HAP-1 (cell line): Measurements from ENCODE around the gene DMTF1.
"Not testable (repeated sequence)": the region's sequence is repeated elsewhere in the genome, so short reads cannot be mapped to it uniquely, and the experiment has no call there.

Experiments used
- DNase-seq, 2 experiments: peaks; one replicate each; pipeline ENCODE4 v3.0.0-alpha.2; 2016 to 2020; ENCODE audit warnings: low spot score in 2 of 2
- H3K27me3 ChIP-seq: fragments of 250-450 bp; sonication (Bioruptor Pico); 2 replicates; pipeline ENCODE4 v1.5.1; 2020; ENCODE audit warnings: low read depth, mild to moderate bottlenecking, moderate library complexity
- H3K36me3 ChIP-seq: fragments of 250-450 bp; sonication (Bioruptor Pico); replicated peaks from 2 replicates; pipeline ENCODE4 v1.5.1; 2020; ENCODE audit warnings: mild to moderate bottlenecking
- H3K4me1 ChIP-seq: fragments of 250-450 bp; sonication (Bioruptor Pico); 2 replicates; pipeline ENCODE4 v1.5.1; 2020; ENCODE audit warnings: mild to moderate bottlenecking
- H3K4me3 ChIP-seq: fragments of 250-450 bp; sonication (Bioruptor Pico); 2 replicates; pipeline ENCODE4 v1.5.1; 2020; ENCODE audit warnings: mild to moderate bottlenecking, moderate library complexity
- H3K9me3 ChIP-seq: fragments of 250-450 bp; sonication (Bioruptor Pico); 2 replicates; pipeline ENCODE4 v1.5.1; 2020; ENCODE audit warnings: mild to moderate bottlenecking, moderate library complexity
- in situ Hi-C: fragments of 300-500 bp; cut with MboI; formaldehyde crosslinking; loops from 3 replicates; pipeline ENCODE4 v1.14.3; 2020; ENCODE audit warnings: low sequenced_read_pairs, inconsistent platforms, mixed read lengths

The DMTF1 gene

GRCh38 chr7:87188930-87189329 is 36.7 kb downstream of the DMTF1 start:
- no peak overlapping the region for H3K4me3 ChIP-seq
- peaks cover 97% of the 10 kb centered on the region for H3K36me3 ChIP-seq
- DNase-seq, result no peak
- no peaks in the 10 kb centered on the region for H3K4me1 ChIP-seq
- in situ Hi-C loops, result no loop called here
- no peaks in the 10 kb centered on the region for H3K9me3 ChIP-seq
- H3K27me3 ChIP-seq, result no peaks in the 10 kb centered on the region

- Histone ChIP-seq H3K4me3 (no peak overlapping the region), H3K4me1 (no peaks in the 10 kb centered on the region), H3K36me3 (peaks cover 99% of the 10 kb centered on the region), H3K27me3 (no peaks in the 10 kb centered on the region), H3K9me3 (no peaks in the 10 kb centered on the region)
- DNase-seq, result no peak
- in situ Hi-C loops, result no loop called here
Observed at GRCh38 chr7:87190783-87191182, 38.5 kb downstream of the DMTF1 start.

GRCh38 chr7:87192784-87193487 is 40.7 kb downstream of the DMTF1 start:
- no peak for DNase-seq
- in situ Hi-C loops, result no loop called here
- Histone ChIP-seq H3K4me1 (no peaks in the 10 kb centered on the region; the same call in 1 of the 2 replicates), H3K36me3 (peaks cover 98% of the 10 kb centered on the region), H3K4me3 (no peak overlapping the region), H3K9me3 (no peaks in the 10 kb centered on the region), H3K27me3 (no peaks in the 10 kb centered on the region)

GRCh38 chr7:87193912-87194311 is 41.7 kb downstream of the DMTF1 start:
- Histone ChIP-seq H3K4me3 (no peak overlapping the region), H3K27me3 (no peaks in the 10 kb centered on the region), H3K4me1 (no peaks in the 10 kb centered on the region; the same call in 1 of the 2 replicates), H3K36me3 (peaks cover 98% of the 10 kb centered on the region), H3K9me3 (no peaks in the 10 kb centered on the region)
- no peak for DNase-seq
- in situ Hi-C loops, result no loop called here

- no peaks in the 10 kb centered on the region; the same call in 1 of the 2 replicates for H3K4me1 ChIP-seq
- in situ Hi-C loops, result no loop called here
- no peaks in the 10 kb centered on the region for H3K27me3 ChIP-seq
- DNase-seq, result no peak
- H3K4me3 ChIP-seq, result no peak overlapping the region
- H3K9me3 ChIP-seq, result peaks cover 3% of the 10 kb centered on the region; the same call in 1 of the 2 replicates
- H3K36me3 ChIP-seq, result peaks cover 82% of the 10 kb centered on the region
Observed at GRCh38 chr7:87199241-87199640, 47.0 kb downstream of the DMTF1 start.

- Histone ChIP-seq H3K4me1 (no peaks in the 10 kb centered on the region; the same call in 1 of the 2 replicates), H3K9me3 (peaks cover 9% of the 10 kb centered on the region), H3K4me3 (no peak overlapping the region), H3K36me3 (peaks cover 76% of the 10 kb centered on the region), H3K27me3 (no peaks in the 10 kb centered on the region)
- no peak for DNase-seq
- in situ Hi-C loops, result no loop called here
Observed at GRCh38 chr7:87199700-87200450, 47.6 kb downstream of the DMTF1 start.

GRCh38 chr7:87202208-87202607 is 50.0 kb downstream of the DMTF1 start:
- in situ Hi-C loops, result no loop called here
- Histone ChIP-seq H3K27me3 (no peaks in the 10 kb centered on the region), H3K4me3 (no peak overlapping the region), H3K4me1 (no peaks in the 10 kb centered on the region), H3K9me3 (peaks cover 22% of the 10 kb centered on the region), H3K36me3 (peaks cover 53% of the 10 kb centered on the region)
- no peak for DNase-seq

GRCh38 chr7:87202705-87203104 is 50.5 kb downstream of the DMTF1 start:
- Histone ChIP-seq H3K36me3 (peaks cover 49% of the 10 kb centered on the region), H3K9me3 (peaks cover 22% of the 10 kb centered on the region), H3K27me3 (no peaks in the 10 kb centered on the region), H3K4me1 (no peaks in the 10 kb centered on the region), H3K4me3 (no peak overlapping the region)
- in situ Hi-C loops, result no loop called here
- no peak for DNase-seq

- H3K4me1 ChIP-seq, H3K4me3 ChIP-seq, in situ Hi-C loops, H3K27me3 ChIP-seq, DNase-seq: not testable (repeated sequence)
- peaks cover 22% of the 10 kb centered on the region for H3K9me3 ChIP-seq
- peaks cover 37% of the 10 kb centered on the region for H3K36me3 ChIP-seq
Observed at GRCh38 chr7:87203929-87204328, 51.7 kb downstream of the DMTF1 start.

GRCh38 chr7:87204933-87205332 is 52.7 kb downstream of the DMTF1 start:
- in situ Hi-C loops, result no loop called here
- peaks cover 27% of the 10 kb centered on the region for H3K36me3 ChIP-seq
- peaks cover 25% of the 10 kb centered on the region for H3K9me3 ChIP-seq
- H3K27me3 ChIP-seq, result no peaks in the 10 kb centered on the region
- H3K4me1 ChIP-seq, result no peaks in the 10 kb centered on the region
- no peak overlapping the region for H3K4me3 ChIP-seq
- peak in 1 of 2 experiments; percentile 42 for DNase-seq

- Histone ChIP-seq H3K9me3 (peaks cover 25% of the 10 kb centered on the region), H3K36me3 (peaks cover 25% of the 10 kb centered on the region)
- H3K4me3 ChIP-seq, in situ Hi-C loops, H3K4me1 ChIP-seq, H3K27me3 ChIP-seq, DNase-seq: not testable (repeated sequence)
Observed at GRCh38 chr7:87205701-87206100, 53.4 kb downstream of the DMTF1 start.

- peaks cover 25% of the 10 kb centered on the region for H3K9me3 ChIP-seq
- no peak overlapping the region for H3K4me3 ChIP-seq
- H3K27me3 ChIP-seq, result no peaks in the 10 kb centered on the region
- DNase-seq, result no peak
- no peaks in the 10 kb centered on the region for H3K4me1 ChIP-seq
- in situ Hi-C loops, result no loop called here
- H3K36me3 ChIP-seq, result peaks cover 25% of the 10 kb centered on the region
Observed at GRCh38 chr7:87206361-87206760, 54.1 kb downstream of the DMTF1 start.

- in situ Hi-C loops, result no loop called here
- DNase-seq, result no peak
- peaks cover 16% of the 10 kb centered on the region; the same call in 1 of the 2 replicates for H3K36me3 ChIP-seq
Observed at GRCh38 chr7:87209295-87209924, 57.2 kb downstream of the DMTF1 start.

GRCh38 chr7:87210506-87210905 is 58.3 kb downstream of the DMTF1 start:
- no peaks in the 10 kb centered on the region for H3K27me3 ChIP-seq
- no peak overlapping the region for H3K4me3 ChIP-seq
- H3K4me1 ChIP-seq, result no peaks in the 10 kb centered on the region
- H3K36me3 ChIP-seq, result peaks cover 16% of the 10 kb centered on the region; the same call in 1 of the 2 replicates
- no peak for DNase-seq
- in situ Hi-C loops, result no loop called here
- H3K9me3 ChIP-seq, result peaks cover 10% of the 10 kb centered on the region; the same call in 1 of the 2 replicates

More at GRCh38 chr7:87209295-87209924, 57.2 kb downstream of the DMTF1 start:
- no peaks in the 10 kb centered on the region for H3K4me1 ChIP-seq
- no peak overlapping the region for H3K4me3 ChIP-seq
- no peaks in the 10 kb centered on the region for H3K27me3 ChIP-seq
- peaks cover 20% of the 10 kb centered on the region for H3K9me3 ChIP-seq
